Amniotic epithelial cell (primary cell): ENCODE results near the gene ACVR2B.

Experiments used
- DNase-seq: peaks from one replicate; pipeline ENCODE4 v3.0.0-alpha.2; 2010; ENCODE audit warnings: low read depth

The ACVR2B gene

GRCh38 chr3:38533285-38533976 lies 79.7 kb downstream of the ACVR2B start:
- no peak for DNase-seq

GRCh38 chr3:38534180-38534579 lies 80.5 kb downstream of the ACVR2B start:
- no peak for DNase-seq

- no peak for DNase-seq
These were observed 80.9 kb downstream of the ACVR2B start for GRCh38 chr3:38534604-38535003.

- DNase-seq, result no peak
These were observed 83.0 kb downstream of the ACVR2B start for GRCh38 chr3:38536671-38537070.

DNA sequence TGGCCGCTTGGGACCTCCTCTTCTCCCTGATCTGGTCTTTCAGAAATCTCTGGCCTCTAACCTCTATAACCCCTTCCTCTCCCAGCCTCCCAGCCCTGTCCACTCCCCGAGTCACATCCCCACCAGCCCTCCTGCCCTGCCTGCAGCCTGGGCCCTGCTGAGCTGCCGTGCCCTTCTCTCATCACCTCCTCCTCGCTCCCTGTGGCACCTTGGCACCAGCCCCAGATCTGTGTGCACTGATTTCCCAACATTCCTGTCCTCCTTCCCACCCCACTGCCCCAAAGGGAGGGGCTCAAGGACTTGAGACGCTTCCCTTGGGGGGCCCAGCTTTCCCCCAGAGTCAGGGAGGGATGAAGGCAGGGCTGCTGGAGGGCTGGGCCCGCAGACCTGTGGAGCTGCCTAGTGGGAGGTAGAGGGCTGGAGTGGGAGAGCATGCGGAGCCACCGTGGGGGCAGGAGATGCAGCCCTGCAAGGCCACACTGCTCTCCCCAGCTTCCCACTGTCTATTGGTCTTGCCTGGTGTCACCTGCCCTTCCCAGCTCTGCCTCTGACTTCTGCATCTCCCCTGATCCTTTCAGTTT lies 85.2 kb downstream of the ACVR2B start:
- no peak for DNase-seq

GRCh38 chr3:38541806-38542205 lies 88.1 kb downstream of the ACVR2B start:
- DNase-seq, result no peak
